Measurements from ENCODE around the gene TNFRSF12A. TPM values are rescaled to one million over a fixed set of nuclear protein-coding genes. Genes with fewer than 3 reads are reported as not detected.

The TNFRSF12A gene
- total and polyA plus RNA-seq, 9 of the 15 experiments (the other 6 are each of a cell fraction or from before 2014, with no cell fraction given) = 0.41 to 61.8 (median 26.5) TPM

DNA sequence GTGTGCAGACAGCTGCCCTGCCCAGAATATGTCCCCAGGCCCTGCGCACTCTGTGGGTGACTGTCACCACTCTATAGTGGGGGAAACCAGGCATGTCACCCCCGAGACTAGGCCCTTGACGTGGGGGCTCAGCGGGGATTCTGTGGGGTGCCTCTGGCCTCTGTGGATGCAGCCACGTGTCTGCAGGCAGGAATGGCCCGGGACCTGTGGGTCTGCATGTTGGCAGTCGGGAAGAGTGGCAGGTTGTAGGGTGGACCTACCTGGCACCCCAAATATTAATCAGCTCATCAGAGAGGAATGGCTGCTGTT lies 46.2 kb downstream of the TNFRSF12A start:
- no TSS peak for BruUV-seq (replicated peaks)
- 71% methylated on average over 5 of the region's 7 CpGs for WGBS (ENCODE audit: insufficient coverage, low coverage, missing lambda C conversion rate)
- Histone ChIP-seq H3K9me3 (replicated peaks; ENCODE audit: control insufficient read depth, insufficient read depth, low read depth, low read length) (no peaks in the 10 kb centered on the region), H3K79me2 (ENCODE audit: control insufficient read depth, insufficient read depth, low read length) (no peaks in the 10 kb centered on the region), H3K27me3 (ENCODE audit: control insufficient read depth in 2 of 2, insufficient read depth in 2 of 2, low read length in 2 of 2) (no peaks in the 10 kb centered on the region), H3K9me1 (ENCODE audit: control insufficient read depth, insufficient read depth, low read length) (no peaks in the 10 kb centered on the region), H4K20me1 (replicated peaks; ENCODE audit: control insufficient read depth, insufficient read depth, low read length) (no peaks in the 10 kb centered on the region), H3K4me1 (replicated peaks in 1 of 2; ENCODE audit: control insufficient read depth in 2 of 2, insufficient read depth in 2 of 2, low read length in 2 of 2) (peaks cover 8 to 41% of the 10 kb centered on the region in 2 experiments; a peak in 4 of 5 replicates), H3K4me3 (no peak overlapping the region), H2AFZ (ENCODE audit: low read depth, low read length) (no peak overlapping the region), H3K4me2 (ENCODE audit: insufficient read depth, low read length) (no peak overlapping the region), H3K9ac (ENCODE audit: insufficient read depth in 1 of 2, low read depth in 2 of 2, low read length in 2 of 2) (no peak overlapping the region), H3K36me3 (ENCODE audit: control insufficient read depth, insufficient read depth, low read length) (no peaks in the 10 kb centered on the region), H3K27ac (ENCODE audit: extremely low read depth, low read depth, low read length) (no peak overlapping the region)
- in situ Hi-C loops (cut with MboI) (no loop called here), intact Hi-C loops (cut with micrococcal nuclease) (no loop called here)
- ChIA-PET POLR2A (interaction anchor here (0.7 kb wide), 1 partner anchor 86 kb away, joined by 3 read pairs; no protein-coding TSS in a partner anchor), CTCF (ENCODE audit: low intra/inter-chr PET ratio) (no interaction called here)
- no peak for ATAC-seq
- no peak for DNase-seq (ENCODE audit: extremely low read depth in 1 of 4, low spot score in 3 of 4)
- FAIRE-seq = no peak
- no peak for TF ChIP-seq KLF1 (tag; IDR thresholded peaks at IDR 0.05)
- no peak for TF ChIP-seq CBFA2T2 (conservative IDR thresholded peaks at IDR 0.05)
- no peak for TF ChIP-seq CHCHD3 (CRISPR knock-in tag; IDR thresholded peaks at IDR 0.05)
- TF ChIP-seq MTA1 (IDR thresholded peaks at IDR 0.05; ENCODE audit: borderline replicate concordance) = no peak
- no peak for TF ChIP-seq HMGN3 (IDR thresholded peaks at IDR 0.05; ENCODE audit: borderline replicate concordance, extremely low read depth, insufficient read length, low read depth, low read length)
- no peak for TF ChIP-seq ESRRB (CRISPR knock-in tag; IDR thresholded peaks at IDR 0.05; ENCODE audit: borderline replicate concordance)
- TF ChIP-seq, protein P1, sequence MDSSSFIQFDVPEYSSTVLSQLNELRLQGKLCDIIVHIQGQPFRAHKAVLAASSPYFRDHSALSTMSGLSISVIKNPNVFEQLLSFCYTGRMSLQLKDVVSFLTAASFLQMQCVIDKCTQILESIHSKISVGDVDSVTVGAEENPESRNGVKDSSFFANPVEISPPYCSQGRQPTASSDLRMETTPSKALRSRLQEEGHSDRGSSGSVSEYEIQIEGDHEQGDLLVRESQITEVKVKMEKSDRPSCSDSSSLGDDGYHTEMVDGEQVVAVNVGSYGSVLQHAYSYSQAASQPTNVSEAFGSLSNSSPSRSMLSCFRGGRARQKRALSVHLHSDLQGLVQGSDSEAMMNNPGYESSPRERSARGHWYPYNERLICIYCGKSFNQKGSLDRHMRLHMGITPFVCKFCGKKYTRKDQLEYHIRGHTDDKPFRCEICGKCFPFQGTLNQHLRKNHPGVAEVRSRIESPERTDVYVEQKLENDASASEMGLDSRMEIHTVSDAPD (CRISPR knock-in tag; IDR thresholded peaks at IDR 0.05) = no peak
- TF ChIP-seq, protein P2, sequence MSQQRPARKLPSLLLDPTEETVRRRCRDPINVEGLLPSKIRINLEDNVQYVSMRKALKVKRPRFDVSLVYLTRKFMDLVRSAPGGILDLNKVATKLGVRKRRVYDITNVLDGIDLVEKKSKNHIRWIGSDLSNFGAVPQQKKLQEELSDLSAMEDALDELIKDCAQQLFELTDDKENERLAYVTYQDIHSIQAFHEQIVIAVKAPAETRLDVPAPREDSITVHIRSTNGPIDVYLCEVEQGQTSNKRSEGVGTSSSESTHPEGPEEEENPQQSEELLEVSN (IDR thresholded peaks at IDR 0.05; ENCODE audit: borderline replicate concordance in 1 of 2, extremely low read depth in 1 of 2, insufficient read depth in 1 of 2, insufficient read length in 1 of 2, low read depth in 1 of 2, low read length in 1 of 2, poor library complexity in 1 of 2, severe bottlenecking in 1 of 2) = no peak
- TF ChIP-seq ZC3H4 (CRISPR knock-in tag; IDR thresholded peaks at IDR 0.05; ENCODE audit: borderline replicate concordance) = no peak
- no peak for TF ChIP-seq ZNF184 (CRISPR knock-in tag; IDR thresholded peaks at IDR 0.05)
- no peak for TF ChIP-seq FOS (IDR thresholded peaks at IDR 0.05; ENCODE audit: extremely low read depth, insufficient read length)
- TF ChIP-seq GABPB1 (CRISPR knock-in tag; IDR thresholded peaks at IDR 0.05) = no peak
- TF ChIP-seq, protein P3, sequence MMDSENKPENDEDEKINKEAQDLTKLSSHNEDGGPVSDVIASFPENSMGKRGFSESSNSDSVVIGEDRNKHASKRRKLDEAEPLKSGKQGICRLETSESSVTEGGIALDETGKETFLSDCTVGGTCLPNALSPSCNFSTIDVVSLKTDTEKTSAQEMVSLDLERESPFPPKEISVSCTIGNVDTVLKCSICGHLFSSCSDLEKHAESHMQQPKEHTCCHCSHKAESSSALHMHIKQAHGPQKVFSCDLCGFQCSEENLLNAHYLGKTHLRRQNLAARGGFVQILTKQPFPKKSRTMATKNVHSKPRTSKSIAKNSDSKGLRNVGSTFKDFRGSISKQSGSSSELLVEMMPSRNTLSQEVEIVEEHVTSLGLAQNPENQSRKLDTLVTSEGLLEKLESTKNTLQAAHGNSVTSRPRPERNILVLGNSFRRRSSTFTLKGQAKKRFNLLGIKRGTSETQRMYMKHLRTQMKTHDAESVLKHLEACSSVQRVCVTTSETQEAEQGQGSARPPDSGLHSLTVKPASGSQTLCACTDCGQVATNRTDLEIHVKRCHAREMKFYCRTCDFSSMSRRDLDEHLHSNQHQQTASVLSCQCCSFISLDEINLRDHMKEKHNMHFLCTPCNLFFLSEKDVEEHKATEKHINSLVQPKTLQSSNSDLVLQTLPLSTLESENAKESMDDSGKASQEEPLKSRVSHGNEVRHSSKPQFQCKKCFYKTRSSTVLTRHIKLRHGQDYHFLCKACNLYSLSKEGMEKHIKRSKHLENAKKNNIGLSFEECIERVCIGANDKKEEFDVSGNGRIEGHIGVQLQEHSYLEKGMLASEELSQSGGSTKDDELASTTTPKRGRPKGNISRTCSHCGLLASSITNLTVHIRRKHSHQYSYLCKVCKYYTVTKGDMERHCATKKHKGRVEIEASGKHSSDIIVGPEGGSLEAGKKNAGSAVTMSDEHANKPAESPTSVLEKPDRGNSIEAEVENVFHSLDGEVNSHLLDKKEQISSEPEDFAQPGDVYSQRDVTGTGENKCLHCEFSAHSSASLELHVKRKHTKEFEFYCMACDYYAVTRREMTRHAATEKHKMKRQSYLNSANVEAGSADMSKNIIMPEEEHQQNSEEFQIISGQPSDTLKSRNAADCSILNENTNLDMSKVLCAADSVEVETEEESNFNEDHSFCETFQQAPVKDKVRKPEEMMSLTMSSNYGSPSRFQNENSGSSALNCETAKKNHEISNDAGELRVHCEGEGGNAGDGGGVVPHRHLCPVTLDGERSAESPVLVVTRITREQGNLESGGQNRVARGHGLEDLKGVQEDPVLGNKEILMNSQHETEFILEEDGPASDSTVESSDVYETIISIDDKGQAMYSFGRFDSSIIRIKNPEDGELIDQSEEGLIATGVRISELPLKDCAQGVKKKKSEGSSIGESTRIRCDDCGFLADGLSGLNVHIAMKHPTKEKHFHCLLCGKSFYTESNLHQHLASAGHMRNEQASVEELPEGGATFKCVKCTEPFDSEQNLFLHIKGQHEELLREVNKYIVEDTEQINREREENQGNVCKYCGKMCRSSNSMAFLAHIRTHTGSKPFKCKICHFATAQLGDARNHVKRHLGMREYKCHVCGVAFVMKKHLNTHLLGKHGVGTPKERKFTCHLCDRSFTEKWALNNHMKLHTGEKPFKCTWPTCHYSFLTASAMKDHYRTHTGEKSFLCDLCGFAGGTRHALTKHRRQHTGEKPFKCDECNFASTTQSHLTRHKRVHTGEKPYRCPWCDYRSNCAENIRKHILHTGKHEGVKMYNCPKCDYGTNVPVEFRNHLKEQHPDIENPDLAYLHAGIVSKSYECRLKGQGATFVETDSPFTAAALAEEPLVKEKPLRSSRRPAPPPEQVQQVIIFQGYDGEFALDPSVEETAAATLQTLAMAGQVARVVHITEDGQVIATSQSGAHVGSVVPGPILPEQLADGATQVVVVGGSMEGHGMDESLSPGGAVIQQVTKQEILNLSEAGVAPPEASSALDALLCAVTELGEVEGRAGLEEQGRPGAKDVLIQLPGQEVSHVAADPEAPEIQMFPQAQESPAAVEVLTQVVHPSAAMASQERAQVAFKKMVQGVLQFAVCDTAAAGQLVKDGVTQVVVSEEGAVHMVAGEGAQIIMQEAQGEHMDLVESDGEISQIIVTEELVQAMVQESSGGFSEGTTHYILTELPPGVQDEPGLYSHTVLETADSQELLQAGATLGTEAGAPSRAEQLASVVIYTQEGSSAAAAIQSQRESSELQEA (IDR thresholded peaks at IDR 0.05; ENCODE audit: low read depth) = no peak

All from K562 (cell line).